ENCODE data around the gene HEXB.
"Not testable (repeated sequence)": the region's sequence is repeated elsewhere in the genome, so short reads cannot be mapped to it uniquely, and the experiment has no call there.

The HEXB gene

GRCh38 chr5:74736759-74737158, 51.7 kb downstream of the HEXB start:
- DNase-seq (ENCODE audit: low read depth) = no peak
- TF ChIP-seq CTCF (conservative IDR thresholded peaks at IDR 0.05; ENCODE audit: low read depth, low read length) = no peak
- no peak overlapping the region for H3K4me3 ChIP-seq (ENCODE audit: low read depth, low read length)

- TF ChIP-seq CTCF (conservative IDR thresholded peaks at IDR 0.05; ENCODE audit: low read depth, low read length) = no peak
Measured at GRCh38 chr5:74738406-74738805, 53.4 kb downstream of the HEXB start.

GRCh38 chr5:74748742-74749141, 63.7 kb downstream of the HEXB start:
- not testable (repeated sequence) for H3K4me3 ChIP-seq (ENCODE audit: low read depth, low read length); DNase-seq (ENCODE audit: low read depth)

More at GRCh38 chr5:74738406-74738805, 53.4 kb downstream of the HEXB start:
- no peak overlapping the region for H3K4me3 ChIP-seq (ENCODE audit: low read depth, low read length)
- DNase-seq (ENCODE audit: low read depth) = no peak

GRCh38 chr5:74761241-74761640, 76.2 kb downstream of the HEXB start:
- H3K4me3 ChIP-seq (ENCODE audit: low read depth, low read length) = no peak overlapping the region
- DNase-seq (ENCODE audit: low read depth) = no peak
- no peak for TF ChIP-seq CTCF (conservative IDR thresholded peaks at IDR 0.05; ENCODE audit: low read depth, low read length)

- DNase-seq (ENCODE audit: low read depth) = peak; percentile 26
- no peak for TF ChIP-seq CTCF (conservative IDR thresholded peaks at IDR 0.05; ENCODE audit: low read depth, low read length)
- no peak overlapping the region for H3K4me3 ChIP-seq (ENCODE audit: low read depth, low read length)
Measured at GRCh38 chr5:74762599-74762998, 77.6 kb downstream of the HEXB start.

GRCh38 chr5:74763504-74763903, 78.5 kb downstream of the HEXB start:
- TF ChIP-seq CTCF (conservative IDR thresholded peaks at IDR 0.05; ENCODE audit: low read depth, low read length) = no peak
- H3K4me3 ChIP-seq (ENCODE audit: low read depth, low read length) = no peak overlapping the region
- DNase-seq (ENCODE audit: low read depth) = peak; percentile 4

GRCh38 chr5:74765201-74765600, 80.2 kb downstream of the HEXB start:
- peak; percentile 29 for DNase-seq (ENCODE audit: low read depth)

More at GRCh38 chr5:74765201-74765600, 80.2 kb downstream of the HEXB start:
- TF ChIP-seq CTCF (conservative IDR thresholded peaks at IDR 0.05; ENCODE audit: low read depth, low read length) = no peak
- H3K4me3 ChIP-seq (ENCODE audit: low read depth, low read length) = no peak overlapping the region
